Hepatocyte (in vitro differentiated cells): ENCODE data around the gene STMP1. TPM values are rescaled to one million over a fixed set of nuclear protein-coding genes. Genes with fewer than 3 reads are reported as not detected.

Source experiments
- DNase-seq: peaks from one replicate; pipeline ENCODE4 v3.0.0-alpha.2; 2016; ENCODE audit warnings: low spot score
- H2AFZ ChIP-seq: fragments of 200-600 bp; sonication (generic); 2 replicates; pipeline ENCODE4 v1.6.0; 2016; ENCODE audit warnings: antibody characterized with exemption, mild to moderate bottlenecking
- H3K27ac ChIP-seq: fragments of 200-600 bp; sonication (generic); 2 replicates; pipeline ENCODE4 v1.5.1; 2016; ENCODE audit warnings: mild to moderate bottlenecking
- H3K27me3 ChIP-seq: fragments of 200-600 bp; sonication (generic); 2 replicates; pipeline ENCODE4 v1.6.1; 2016
- H3K36me3 ChIP-seq: fragments of 200-600 bp; sonication (generic); replicated peaks from 2 replicates; pipeline ENCODE4 v1.5.1; 2016; ENCODE audit warnings: low read depth; ENCODE audit not compliant: insufficient read depth
- H3K4me1 ChIP-seq: fragments of 200-600 bp; sonication (generic); 2 replicates; pipeline ENCODE4 v1.5.1; 2016; ENCODE audit warnings: mild to moderate bottlenecking, moderate library complexity; ENCODE audit not compliant: insufficient read depth
- H3K4me2 ChIP-seq: fragments of 200-600 bp; sonication (generic); 2 replicates; pipeline ENCODE4 v1.6.0; 2016
- H3K4me3 ChIP-seq: fragments of 200-600 bp; sonication (generic); 2 replicates; pipeline ENCODE4 v1.5.1; 2016; ENCODE audit warnings: mild to moderate bottlenecking
- H3K79me2 ChIP-seq: fragments of 200-600 bp; sonication (generic); 2 replicates; pipeline ENCODE4 v1.6.0; 2017; ENCODE audit warnings: mild to moderate bottlenecking
- H3K9me2 ChIP-seq: fragments of 200-600 bp; sonication (generic); replicated peaks from 2 replicates; pipeline ENCODE4 v1.6.0; 2017; ENCODE audit warnings: mild to moderate bottlenecking; ENCODE audit not compliant: insufficient read depth
- H3K9me3 ChIP-seq: fragments of 200-600 bp; sonication (generic); 2 replicates; pipeline ENCODE4 v1.5.1; 2016; ENCODE audit warnings: low read depth, mild to moderate bottlenecking
- H4K20me1 ChIP-seq: fragments of 200-600 bp; sonication (generic); 2 replicates; pipeline ENCODE4 v1.6.0; 2016; ENCODE audit warnings: mild to moderate bottlenecking; ENCODE audit not compliant: insufficient read depth, poor library complexity, severe bottlenecking
- CTCF ChIP-seq: fragments of 200-600 bp; sonication (generic); IDR thresholded peaks from 2 replicates; pipeline ENCODE4 v1.5.1; 2016; ENCODE audit warnings: antibody characterized with exemption, mild to moderate bottlenecking; ENCODE audit not compliant: poor library complexity
- EZH2 ChIP-seq: fragments of 200-600 bp; sonication (generic); IDR thresholded peaks from 2 replicates; pipeline ENCODE4 v1.6.1; 2016; ENCODE audit warnings: antibody characterized with exemption, mild to moderate bottlenecking, borderline replicate concordance
- EZH2phosphoT487 ChIP-seq: fragments of 200-600 bp; sonication (generic); IDR thresholded peaks from one replicate; pipeline ENCODE4 v1.6.1; 2018; ENCODE audit warnings: antibody characterized with exemption, mild to moderate bottlenecking, low read depth, moderate library complexity; ENCODE audit not compliant: unreplicated experiment, severe bottlenecking
- WGBS: methylation state at CpG from one replicate; pipeline ENCODE4 v1.1.6; 2016; ENCODE audit warnings: low lambda C conversion rate; ENCODE audit errors: missing lambda C conversion rate; 5-methylcytosine and 5-hydroxymethylcytosine counted together
- polyA plus RNA-seq: library from polyadenylated mRNA; unstranded; fragments of >200 nt; fragmentation: Nextera tagmentation; extraction: Ambion mirVana; gene quantifications from 2 replicates; pipeline ENCODE4 v1.2.1, GENCODE V29; 2016
- total RNA-seq: library from RNA; depleted of rRNA; stranded (reverse); fragments of >200 nt; gene quantifications from 2 replicates; pipeline ENCODE4 v1.2.3, GENCODE V29; 2014

The STMP1 gene
- total and polyA plus RNA-seq, 2 experiments from 2014 or later = 28.1 to 73.6 TPM

GRCh38 chr7:135712182-135712782 lies 50.0 kb downstream of the STMP1 start:
- 80% methylated on average over 4 of the region's 4 CpGs for WGBS
- Histone ChIP-seq H3K4me3 (no peak overlapping the region), H3K9me3 (no peaks in the 10 kb centered on the region), H3K27ac (no peak overlapping the region), H3K36me3 (no peaks in the 10 kb centered on the region), H3K4me1 (peaks cover 5% of the 10 kb centered on the region), H3K27me3 (no peaks in the 10 kb centered on the region), H2AFZ (no peak overlapping the region), H4K20me1 (no peaks in the 10 kb centered on the region), H3K4me2 (no peak overlapping the region), H3K9me2 (no peaks in the 10 kb centered on the region), H3K79me2 (no peaks in the 10 kb centered on the region)
- TF ChIP-seq EZH2 = no peak
- TF ChIP-seq EZH2phosphoT487 = no peak
- no peak for TF ChIP-seq CTCF
- DNase-seq = no peak

GRCh38 chr7:135712796-135713195 lies 50.5 kb downstream of the STMP1 start:
- 69% methylated on average over 7 of the region's 7 CpGs for WGBS
- no peak for DNase-seq
- H3K4me1 ChIP-seq = peaks cover 5% of the 10 kb centered on the region
- H3K9me3 ChIP-seq = no peaks in the 10 kb centered on the region
- no peaks in the 10 kb centered on the region for H3K79me2 ChIP-seq
- H3K9me2 ChIP-seq = no peaks in the 10 kb centered on the region
- no peaks in the 10 kb centered on the region for H3K36me3 ChIP-seq
- H3K4me2 ChIP-seq = no peak overlapping the region
- TF ChIP-seq EZH2 = no peak
- TF ChIP-seq EZH2phosphoT487 = no peak
- TF ChIP-seq CTCF = no peak
- no peaks in the 10 kb centered on the region for H3K27me3 ChIP-seq
- H3K27ac ChIP-seq = no peak overlapping the region
- no peak overlapping the region for H2AFZ ChIP-seq
- H4K20me1 ChIP-seq = no peaks in the 10 kb centered on the region
- H3K4me3 ChIP-seq = no peak overlapping the region

- Histone ChIP-seq H2AFZ (no peak overlapping the region), H3K4me3 (no peak overlapping the region), H3K27ac (no peak overlapping the region), H3K4me2 (no peak overlapping the region), H3K4me1 (peaks cover 5% of the 10 kb centered on the region), H3K9me3 (no peaks in the 10 kb centered on the region), H3K36me3 (no peaks in the 10 kb centered on the region), H3K79me2 (no peaks in the 10 kb centered on the region), H4K20me1 (no peaks in the 10 kb centered on the region), H3K9me2 (no peaks in the 10 kb centered on the region), H3K27me3 (no peaks in the 10 kb centered on the region)
- TF ChIP-seq CTCF (no peak), EZH2 (no peak)
- no peak for DNase-seq
- WGBS = 72% methylated on average over 4 of the region's 4 CpGs
These were observed 51.6 kb downstream of the STMP1 start for GRCh38 chr7:135713836-135714470.
